GM21576 (cell line): ENCODE data around the gene POM121L2.
"Not testable (repeated sequence)": the region's sequence is repeated elsewhere in the genome, so short reads cannot be mapped to it uniquely, and the experiment has no call there.

Experiments used
- ATAC-seq: cut with Tn5 transposase; IDR thresholded peaks from one replicate; pipeline ENCODE4 v1.9.1; 2021; ENCODE audit warnings: mild to moderate bottlenecking, moderate library complexity; ENCODE audit not compliant: unreplicated experiment

Gene POM121L2

DNA sequence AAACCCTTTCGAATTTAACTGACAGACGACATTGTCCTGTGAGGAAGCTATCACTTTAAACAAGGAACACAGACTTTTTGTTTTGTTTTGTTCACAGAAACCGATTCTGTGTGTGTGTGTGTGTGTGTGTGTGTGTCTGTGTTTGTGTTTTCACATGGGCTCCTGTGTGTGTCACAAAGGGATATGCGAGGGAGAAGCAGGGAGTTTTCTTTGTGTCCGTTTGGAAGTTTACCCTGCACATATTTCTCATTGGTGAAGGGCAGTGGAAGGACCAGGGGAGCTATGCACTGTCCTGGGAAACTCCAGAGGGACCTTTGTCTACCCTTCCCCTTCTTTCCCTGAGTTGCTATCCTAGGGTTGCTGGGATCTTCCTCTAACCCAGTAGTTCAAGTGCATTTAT, 17.7 kb downstream of the POM121L2 start:
- ATAC-seq = no peak

DNA sequence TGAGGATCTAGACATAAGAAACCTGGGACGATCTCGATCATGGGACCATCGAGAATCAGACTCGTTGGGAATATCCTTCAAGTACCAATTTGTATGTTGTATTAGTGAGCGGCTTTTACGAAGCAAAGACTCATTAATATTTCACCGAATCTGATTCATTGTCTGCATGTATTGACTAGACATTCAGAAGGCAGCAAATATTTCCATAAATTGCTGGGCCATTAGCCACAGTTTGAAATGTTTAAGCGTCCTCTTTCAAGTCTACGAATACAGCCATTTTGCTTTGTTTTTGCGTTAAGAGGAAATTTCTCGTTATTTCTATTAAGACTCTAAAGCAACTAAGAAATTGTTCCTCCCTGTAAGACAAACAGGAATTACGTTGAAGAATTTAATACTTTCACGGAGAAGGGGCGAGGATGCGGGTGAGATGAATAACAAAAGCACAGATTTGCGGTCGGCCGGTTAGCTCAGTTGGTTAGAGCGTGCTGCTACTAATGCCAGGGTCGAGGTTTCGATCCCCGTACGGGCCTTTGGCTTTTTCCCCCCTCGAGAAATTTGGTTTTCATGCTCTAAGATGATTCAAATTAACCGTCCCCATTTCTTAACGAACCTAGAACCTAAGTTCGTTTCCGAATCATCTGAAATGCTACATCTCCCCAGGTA, 18.5 kb downstream of the POM121L2 start:
- ATAC-seq = no peak

DNA sequence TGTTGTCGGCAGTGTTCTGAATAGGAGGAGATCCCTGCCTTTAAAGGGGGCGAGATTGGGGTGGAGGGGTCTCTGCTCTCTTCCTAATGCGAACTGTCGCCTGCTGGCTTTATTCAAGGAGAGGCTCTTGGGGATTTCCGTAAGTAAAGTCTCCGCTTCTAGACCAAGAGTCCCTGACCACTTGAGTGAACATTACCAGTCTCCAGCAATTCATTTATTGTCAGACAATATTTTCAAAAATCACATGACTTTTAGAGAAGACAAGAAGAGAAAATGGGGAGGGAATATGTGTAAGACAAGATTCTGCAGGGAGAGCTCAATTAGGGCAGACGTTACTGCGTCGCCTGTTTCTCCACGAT, 21.2 kb downstream of the POM121L2 start:
- ATAC-seq = no peak

DNA sequence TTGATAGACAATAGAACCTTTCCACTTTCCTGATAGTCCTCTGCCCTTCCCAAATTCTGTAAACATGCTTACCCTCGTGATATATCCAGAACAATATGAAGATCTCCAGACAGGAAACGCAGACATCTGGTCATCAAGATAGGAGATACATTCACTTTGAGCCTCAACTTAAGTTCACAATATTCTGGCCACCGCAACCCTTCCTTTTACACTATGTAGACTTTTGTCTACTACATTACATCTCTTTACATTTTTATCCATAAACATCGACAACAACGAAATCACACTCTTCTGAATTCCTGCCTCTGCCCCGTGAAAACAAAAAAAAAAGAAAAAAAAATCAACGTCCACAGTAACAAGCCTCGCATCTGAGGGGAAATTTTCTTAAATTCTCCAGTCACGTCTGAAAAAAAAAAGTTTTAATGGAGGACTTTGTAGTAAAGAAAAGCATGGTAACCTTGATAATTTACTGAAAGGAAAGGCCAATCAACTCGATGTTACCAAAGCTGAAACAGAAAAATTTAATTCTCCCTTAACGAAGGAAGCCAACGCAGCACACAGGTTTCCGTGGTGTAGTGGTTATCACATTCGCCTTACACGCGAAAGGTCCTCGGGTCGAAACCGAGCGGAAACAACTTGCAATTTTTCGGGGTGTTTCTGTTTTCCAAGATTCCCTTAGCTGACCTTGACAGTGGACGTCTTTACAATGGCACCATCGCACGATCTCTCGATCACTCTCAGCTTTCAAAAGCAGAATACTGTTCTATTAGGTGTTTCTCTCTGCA, 21.8 kb downstream of the POM121L2 start:
- ATAC-seq = no peak

GRCh38 chr6:27288136-27289044, 23.7 kb downstream of the POM121L2 start:
- ATAC-seq = no peak

- no peak for ATAC-seq
Measured at GRCh38 chr6:27287751-27288135, 24.3 kb downstream of the POM121L2 start.

DNA sequence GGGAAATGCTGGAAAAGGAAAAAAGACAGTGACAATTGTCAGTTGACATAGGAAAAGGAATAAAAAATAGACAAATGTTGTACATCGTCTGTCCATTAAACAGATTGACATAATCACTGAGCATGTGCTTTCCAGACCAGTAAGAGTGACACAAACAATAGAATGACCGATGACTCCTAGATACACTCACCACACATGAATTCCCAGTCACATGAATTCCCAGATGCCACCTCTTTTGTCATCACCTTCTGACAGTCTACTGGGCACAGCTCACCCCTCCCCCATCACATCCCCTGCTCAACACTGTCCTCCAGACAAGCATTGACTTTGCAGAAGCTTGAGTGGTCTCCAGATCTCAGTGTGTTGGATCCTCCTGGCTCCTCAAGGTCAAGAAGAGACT, 25.9 kb downstream of the POM121L2 start:
- no peak for ATAC-seq

- no peak for ATAC-seq
Measured at GRCh38 chr6:27283279-27283678, 28.8 kb downstream of the POM121L2 start.

DNA sequence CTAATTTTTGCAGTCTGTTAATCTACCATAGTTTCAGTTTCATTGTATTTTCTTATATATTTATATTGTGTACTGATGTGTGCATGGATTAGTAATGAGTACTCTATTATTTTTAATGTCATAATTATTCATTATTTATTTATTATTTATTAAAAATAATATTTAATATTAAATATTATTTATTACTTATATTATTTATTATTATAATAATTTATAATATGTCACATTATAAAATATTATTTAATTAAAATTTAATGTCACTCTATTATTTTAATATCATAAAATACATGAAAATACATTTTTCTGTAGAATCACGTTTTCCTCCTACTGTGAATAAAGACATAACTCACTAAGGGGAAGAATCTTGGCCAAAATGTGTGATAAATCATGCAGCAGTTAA, 30.5 kb downstream of the POM121L2 start:
- ATAC-seq = no peak

GRCh38 chr6:27281105-27281539, 31.0 kb downstream of the POM121L2 start:
- ATAC-seq = no peak

GRCh38 chr6:27280540-27281000, 31.5 kb downstream of the POM121L2 start:
- no peak for ATAC-seq

DNA sequence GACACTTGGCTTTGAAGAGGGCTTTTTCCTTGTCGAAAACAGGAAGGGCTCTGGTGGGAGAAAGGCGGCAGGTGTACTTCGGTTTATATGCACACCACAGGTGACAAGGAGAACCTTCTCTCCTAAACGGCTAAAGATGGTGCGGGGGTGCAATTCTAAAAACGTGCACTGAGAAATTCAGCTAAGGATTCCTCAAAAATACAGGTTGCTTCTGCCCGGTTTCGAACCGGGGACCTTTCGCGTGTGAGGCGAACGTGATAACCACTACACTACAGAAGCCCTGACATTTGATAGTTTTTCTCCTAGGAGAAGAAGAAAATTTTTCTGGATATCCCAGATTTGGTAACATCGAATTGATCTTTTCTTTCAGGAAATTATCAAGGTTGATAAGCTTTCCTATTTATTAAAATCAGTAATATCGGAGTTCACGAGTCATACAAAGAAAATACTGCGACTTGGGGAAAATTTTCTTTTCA, 32.0 kb downstream of the POM121L2 start:
- ATAC-seq = no peak

- ATAC-seq = no peak
Measured at GRCh38 chr6:27279513-27280063, 32.5 kb downstream of the POM121L2 start.

DNA sequence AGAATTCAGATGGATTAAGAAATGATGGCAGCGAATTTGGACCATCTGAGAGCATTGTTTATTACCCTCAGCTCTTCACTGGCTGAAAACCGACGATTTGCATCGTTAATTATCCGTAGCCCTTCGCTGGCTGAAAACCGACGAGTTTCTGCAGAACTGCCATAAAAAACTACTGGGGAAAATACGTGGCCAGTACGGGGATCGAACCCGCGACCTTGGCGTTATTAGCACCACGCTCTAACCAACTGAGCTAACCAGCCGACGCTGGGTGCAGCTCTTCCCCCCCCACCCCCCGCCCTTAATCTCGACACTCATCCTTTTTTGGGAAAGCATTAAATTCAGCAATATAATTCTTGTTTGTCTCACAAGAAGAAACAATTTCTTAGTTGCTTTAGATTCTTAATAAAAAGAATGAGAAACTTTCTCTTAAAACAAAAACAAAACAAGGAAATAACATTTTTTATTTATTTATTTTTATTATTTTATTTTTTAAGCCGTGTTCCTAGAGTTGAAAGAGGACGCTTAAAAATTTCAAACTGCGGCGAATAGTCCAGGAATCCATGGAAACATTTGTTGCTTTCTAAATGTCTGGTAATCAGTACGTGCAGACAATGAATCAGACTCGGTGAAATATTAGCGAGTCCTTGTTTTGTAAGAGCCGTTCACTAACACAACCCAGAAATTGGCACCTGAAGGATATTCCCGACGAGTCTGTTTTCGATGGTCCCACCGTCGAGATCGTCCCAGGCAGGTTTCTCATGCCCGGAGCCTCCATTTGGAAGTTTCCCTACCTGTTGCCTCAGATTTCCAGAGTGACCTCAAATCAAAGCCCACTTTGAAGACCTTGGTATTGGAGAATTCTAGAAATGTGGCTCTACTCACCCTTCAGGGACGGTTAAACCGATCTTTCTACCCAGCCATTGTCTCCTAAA, 36.8 kb downstream of the POM121L2 start:
- ATAC-seq = no peak

GRCh38 chr6:27273783-27274182, 38.3 kb downstream of the POM121L2 start:
- no peak for ATAC-seq

DNA sequence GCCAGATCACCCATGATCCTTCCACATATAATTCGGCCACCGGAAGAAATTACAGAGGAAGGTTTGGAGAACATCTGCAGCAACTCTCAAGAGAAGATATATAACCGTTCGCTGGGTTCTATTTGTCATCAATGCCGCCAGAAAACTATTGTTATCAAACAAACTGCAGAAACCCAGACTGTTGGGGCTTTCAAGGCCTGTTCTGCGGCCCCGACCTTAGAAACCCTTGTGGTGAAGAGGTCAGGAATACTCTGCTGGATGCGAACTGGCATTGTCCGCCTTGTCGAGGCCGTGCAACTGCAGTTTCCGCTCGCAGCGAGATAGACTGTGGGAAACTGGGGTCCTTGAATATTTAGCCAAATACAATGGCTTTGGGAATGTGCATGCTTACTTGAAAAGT, 43.3 kb downstream of the POM121L2 start:
- ATAC-seq = no peak

GRCh38 chr6:27267857-27268434, 44.1 kb downstream of the POM121L2 start:
- ATAC-seq = no peak

- ATAC-seq = not testable (repeated sequence)
Measured at GRCh38 chr6:27267003-27267402, 45.1 kb downstream of the POM121L2 start.

GRCh38 chr6:27263886-27264285, 48.2 kb downstream of the POM121L2 start:
- ATAC-seq = no peak
